BLaER1 treated with 17β-estradiol and CSF1 and Interleukin-3, amounts not matched to agents 10 nM and 100 nM (cell line): ENCODE measurements around the gene PNRC2.

Source experiments
- H3K27ac ChIP-seq, 11 experiments: shearing (Covaris generic); formaldehyde crosslinking; 2 replicates each; pipeline ENCODE4 v1.8.1; 2022
- H3K27me3 ChIP-seq, 11 experiments: shearing (Covaris generic); formaldehyde crosslinking; 2 replicates each; pipeline ENCODE4 v1.8.1; 2022
- H3K36me3 ChIP-seq, 11 experiments: shearing (Covaris generic); formaldehyde crosslinking; 2 replicates each; pipeline ENCODE4 v1.8.1; 2022
- H3K4me1 ChIP-seq, 10 experiments: shearing (Covaris generic); formaldehyde crosslinking; 2 replicates each; pipeline ENCODE4 v1.8.1; 2022
- H3K4me2 ChIP-seq, 11 experiments: shearing (Covaris generic); formaldehyde crosslinking; 2 replicates each; pipeline ENCODE4 v1.8.1; 2022
- H3K4me3 ChIP-seq, 10 experiments: shearing (Covaris generic); formaldehyde crosslinking; 2 replicates each; pipeline ENCODE4 v1.8.1; 2022
- H3K9ac ChIP-seq, 11 experiments: shearing (Covaris generic); formaldehyde crosslinking; 2 replicates each; pipeline ENCODE4 v1.8.1; 2022
- H3K9me3 ChIP-seq, 11 experiments: shearing (Covaris generic); formaldehyde crosslinking; replicated peaks in 1 of 11; 2 replicates each; pipeline ENCODE4 v1.8.1; 2022
- H4K20me1 ChIP-seq, 11 experiments: shearing (Covaris generic); formaldehyde crosslinking; 2 replicates each; pipeline ENCODE4 v1.8.1; 2022
- Cebpa-rat ChIP-seq, 11 experiments: shearing (Covaris generic); IDR thresholded peaks; 2 replicates each; pipeline ENCODE4 v1.8.1; 2022

Gene PNRC2

DNA sequence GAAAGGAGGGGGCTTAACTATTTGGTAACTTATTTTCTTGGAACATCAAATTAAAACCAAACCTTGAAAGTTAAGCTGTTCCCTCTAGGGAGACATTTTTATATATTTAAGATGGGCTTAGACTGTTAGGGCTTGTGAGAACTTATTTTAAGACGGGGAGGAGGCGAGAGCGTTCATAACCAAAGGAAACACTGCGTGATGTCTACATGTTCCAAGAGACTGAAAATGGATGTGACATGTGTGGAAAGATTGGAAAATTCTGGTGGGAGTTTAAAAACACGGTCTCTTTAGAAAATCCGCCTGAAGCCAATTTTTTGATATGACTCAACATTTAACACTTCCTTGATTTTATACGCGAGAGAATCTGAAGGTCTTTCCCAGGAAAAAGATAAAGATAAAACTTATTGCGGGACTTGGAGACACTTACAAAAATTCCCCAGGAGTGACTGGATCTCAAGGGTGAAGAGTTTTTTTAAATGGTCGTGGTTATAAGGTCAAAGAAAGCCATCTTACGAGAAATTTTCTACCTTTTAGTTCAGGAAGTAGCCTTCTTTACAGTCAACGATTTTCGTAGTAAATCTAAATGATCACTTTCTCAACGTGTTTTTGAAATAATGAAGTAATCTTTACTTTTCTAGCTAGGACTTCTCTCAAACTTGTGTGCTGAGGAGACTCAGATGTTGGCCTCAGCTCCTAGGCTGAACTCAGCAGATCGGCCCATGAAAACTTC lies 828 bp downstream of the PNRC2 start:
- Histone ChIP-seq H3K4me1 (peaks cover 49 to 66% (median 56%) of the 10 kb centered on the region in 10 experiments), H3K36me3 (peaks cover 30 to 45% (median 38%) of the 10 kb centered on the region in 11 experiments; a peak in 20 of 22 replicates), H3K27ac (peak overlapping the region; percentile 97 to 100 (median 99)), H3K4me3 (peak overlapping the region; percentile 69 to 93 (median 84)), H3K27me3 (no peaks in the 10 kb centered on the region), H4K20me1 (peaks cover 24 to 44% (median 41%) of the 10 kb centered on the region in 11 experiments; a peak in 21 of 22 replicates), H3K9ac (peak overlapping the region; percentile 97 to 100 (median 99)), H3K9me3 (no peaks in the 10 kb centered on the region), H3K4me2 (peak overlapping the region; percentile 68 to 90 (median 80); a peak in 21 of 22 replicates)
- no peak for TF ChIP-seq Cebpa-rat (IDR thresholded peaks at IDR 0.05)

DNA sequence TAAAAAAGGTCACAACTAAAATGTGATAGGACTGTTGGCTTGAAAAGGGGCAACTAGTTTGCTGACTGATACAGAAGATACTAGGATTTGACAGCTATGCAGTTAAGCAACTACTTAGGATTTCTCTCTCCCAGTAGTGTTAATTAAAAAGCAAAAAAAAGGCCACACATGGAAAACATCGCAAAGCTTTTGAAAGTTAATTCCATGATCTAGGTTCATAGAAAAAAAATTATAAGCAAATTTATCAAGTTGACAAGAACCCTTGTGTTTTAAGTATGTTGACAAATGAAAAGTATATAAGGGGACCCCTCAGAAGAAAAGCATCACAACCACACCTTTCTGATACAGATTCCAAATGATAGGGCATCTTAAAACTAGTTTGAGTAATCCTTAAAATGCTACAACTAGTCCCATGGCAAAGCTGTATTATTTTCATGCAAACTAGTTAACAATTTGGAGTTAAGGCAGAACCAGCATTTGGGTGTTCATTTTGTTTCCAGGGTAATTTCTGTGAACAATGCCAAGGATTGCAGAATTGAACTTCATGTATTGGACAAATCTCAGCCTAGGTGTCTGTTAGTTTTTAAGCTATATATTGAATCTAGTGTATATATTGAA lies 4.1 kb downstream of the PNRC2 start:
- Histone ChIP-seq H3K9ac (peak overlapping the region in 9 of 11 experiments; percentile 32 to 64 (median 45); a peak in 15 of 22 replicates), H3K4me2 (peak overlapping the region; percentile 6 to 80 (median 61); a peak in 20 of 22 replicates), H3K27ac (peak overlapping the region; percentile 27 to 99 (median 51); a peak in 20 of 22 replicates), H3K27me3 (no peaks in the 10 kb centered on the region), H3K9me3 (no peaks in the 10 kb centered on the region), H3K36me3 (peaks cover 57 to 77% (median 70%) of the 10 kb centered on the region in 11 experiments; a peak in 20 of 22 replicates), H3K4me1 (peaks cover 16 to 59% (median 27%) of the 10 kb centered on the region in 10 experiments; a peak in 19 of 20 replicates), H3K4me3 (peak overlapping the region in 7 of 10 experiments; percentile 13 to 78 (median 46); a peak in 8 of 20 replicates), H4K20me1 (peaks cover 34 to 76% (median 66%) of the 10 kb centered on the region in 11 experiments; a peak in 21 of 22 replicates)
- TF ChIP-seq Cebpa-rat (IDR thresholded peaks at IDR 0.05) = no peak

DNA sequence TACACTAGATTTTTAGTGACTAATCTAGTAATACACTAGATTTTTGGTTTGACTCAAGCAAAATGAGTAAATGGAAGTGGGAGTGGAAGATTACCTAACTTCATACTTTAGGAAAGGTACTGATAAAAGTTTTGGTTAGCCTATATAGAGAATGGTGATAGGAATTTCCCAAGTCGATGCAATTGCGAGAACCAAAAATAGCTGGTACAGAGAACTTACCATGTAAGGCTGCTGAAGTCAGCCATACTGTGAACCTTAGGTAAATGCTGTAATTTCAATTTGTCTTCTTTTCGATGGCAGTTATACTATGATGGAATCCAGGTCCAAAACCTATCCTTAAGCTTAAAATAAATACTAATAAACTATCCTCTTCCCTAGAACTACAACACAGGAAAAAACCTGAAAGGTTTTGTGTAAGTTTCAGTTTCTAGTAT lies 4.6 kb downstream of the PNRC2 start:
- Histone ChIP-seq H3K4me3 (0 out of 20 replicates have a peak overlapping the region, but pooled peaks of 2 of the 10 experiments have one; percentile 13 to 78), H4K20me1 (peaks cover 34 to 81% (median 66%) of the 10 kb centered on the region in 11 experiments; a peak in 21 of 22 replicates), H3K27ac (peak overlapping the region; percentile 27 to 99 (median 51); a peak in 20 of 22 replicates), H3K9ac (peak overlapping the region in 10 of 11 experiments; percentile 19 to 64 (median 46); a peak in 16 of 22 replicates), H3K4me1 (peaks cover 16 to 60% (median 27%) of the 10 kb centered on the region in 10 experiments; a peak in 19 of 20 replicates), H3K36me3 (peaks cover 60 to 82% (median 71%) of the 10 kb centered on the region in 11 experiments; a peak in 20 of 22 replicates), H3K4me2 (peak overlapping the region; percentile 6 to 80 (median 61); a peak in 20 of 22 replicates), H3K27me3 (no peaks in the 10 kb centered on the region), H3K9me3 (no peaks in the 10 kb centered on the region)
- no peak for TF ChIP-seq Cebpa-rat (IDR thresholded peaks at IDR 0.05)

DNA sequence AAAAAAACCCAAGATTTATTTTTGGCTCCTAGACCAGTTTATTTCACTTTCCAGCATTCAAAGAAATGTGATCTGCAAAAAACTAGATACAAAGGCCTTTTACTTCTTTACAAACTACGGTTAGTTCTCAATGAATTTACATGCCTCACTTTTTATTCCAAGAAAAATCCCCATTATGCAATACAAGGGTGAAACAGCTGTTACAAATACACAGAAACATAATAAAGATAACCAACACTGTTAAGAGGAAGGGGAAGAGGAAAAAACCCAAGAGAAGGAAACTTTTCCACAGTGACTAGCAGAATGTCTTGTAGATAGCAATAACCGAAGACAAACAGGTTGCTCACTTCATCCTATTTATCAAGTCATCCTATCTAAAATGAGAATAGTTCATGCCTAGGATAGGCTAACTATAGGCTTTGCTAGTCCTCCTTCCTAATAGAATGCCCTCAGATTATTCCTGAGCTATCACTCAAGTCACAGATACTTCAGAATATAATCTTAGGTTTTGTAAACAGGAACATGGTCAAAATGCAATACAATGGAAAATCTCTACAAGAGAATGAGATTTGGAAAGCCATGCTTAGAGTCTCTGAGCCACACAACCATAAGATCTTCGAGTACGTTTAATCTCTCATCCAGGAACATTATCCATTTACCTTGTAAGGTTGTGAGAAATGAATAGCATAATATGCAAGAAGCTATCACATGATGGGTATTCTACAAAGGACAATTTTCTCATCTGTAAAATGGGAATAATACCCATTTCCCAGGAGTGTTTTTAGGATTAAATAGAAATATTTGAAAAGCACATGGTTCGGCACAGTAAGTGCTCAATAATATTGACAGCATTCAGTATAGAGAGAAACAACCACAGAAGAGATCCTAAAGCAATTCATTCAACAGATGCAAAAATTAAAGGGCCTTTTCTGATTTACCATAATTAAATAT lies 5.4 kb downstream of the PNRC2 start:
- H3K36me3 ChIP-seq = peaks cover 66 to 90% (median 77%) of the 10 kb centered on the region in 11 experiments
- H3K4me2 ChIP-seq = peak overlapping the region; percentile 6 to 80 (median 61); a peak in 17 of 22 replicates

DNA sequence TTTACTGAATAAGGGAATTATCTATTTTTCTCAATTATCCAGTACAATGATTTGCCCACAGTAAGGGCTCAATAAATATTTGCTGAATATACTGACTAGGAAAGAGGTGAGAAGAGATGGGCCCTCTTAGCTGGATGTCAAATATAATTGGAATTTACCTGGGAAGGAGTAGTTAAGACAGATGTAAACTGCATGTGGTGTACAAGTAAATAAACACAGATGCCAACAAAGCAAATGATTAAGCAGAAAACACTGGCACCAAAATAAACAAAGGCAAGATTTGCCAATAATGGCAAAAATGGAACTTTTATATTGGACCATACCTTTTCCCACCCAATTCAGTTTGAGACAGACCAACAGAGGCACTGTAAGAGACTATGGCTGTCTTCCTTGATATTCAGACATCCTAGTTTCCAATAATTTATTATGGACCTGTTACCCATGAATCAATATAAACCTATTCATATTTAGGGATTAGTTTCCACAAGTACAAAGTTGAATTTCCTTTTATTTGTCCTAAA lies 7.4 kb downstream of the PNRC2 start:
- no peak overlapping the region for H3K4me3 ChIP-seq
- H3K27me3 ChIP-seq = no peaks in the 10 kb centered on the region
- H3K36me3 ChIP-seq = peaks cover 68 to 92% (median 81%) of the 10 kb centered on the region in 11 experiments
- peak overlapping the region in 1 of 11 experiments; percentile 24; a peak in 1 of 22 replicates for H3K4me2 ChIP-seq
- H3K9ac ChIP-seq = no peak overlapping the region
- H3K27ac ChIP-seq = no peak overlapping the region
- H3K9me3 ChIP-seq = no peaks in the 10 kb centered on the region
- no peak for TF ChIP-seq Cebpa-rat (IDR thresholded peaks at IDR 0.05)
- peaks cover 16 to 55% (median 24%) of the 10 kb centered on the region in 10 experiments; a peak in 19 of 20 replicates for H3K4me1 ChIP-seq
- peaks cover 35 to 92% (median 85%) of the 10 kb centered on the region in 11 experiments; a peak in 21 of 22 replicates for H4K20me1 ChIP-seq

More for the DNA sequence above, 5.4 kb downstream of the PNRC2 start:
- Histone ChIP-seq H3K27ac (peak overlapping the region; percentile 27 to 99 (median 51); a peak in 20 of 22 replicates), H3K27me3 (no peaks in the 10 kb centered on the region), H3K4me3 (no peak overlapping the region), H3K9ac (peak overlapping the region in 10 of 11 experiments; percentile 19 to 64 (median 46); a peak in 12 of 22 replicates), H3K9me3 (no peaks in the 10 kb centered on the region), H4K20me1 (peaks cover 40 to 89% (median 74%) of the 10 kb centered on the region in 11 experiments; a peak in 21 of 22 replicates), H3K4me1 (peaks cover 16 to 60% (median 27%) of the 10 kb centered on the region in 10 experiments; a peak in 19 of 20 replicates)
- 0 out of 22 replicates have a peak, but pooled peaks of 1 of the 11 experiments have one; percentile 15 for TF ChIP-seq Cebpa-rat (IDR thresholded peaks at IDR 0.05)

DNA sequence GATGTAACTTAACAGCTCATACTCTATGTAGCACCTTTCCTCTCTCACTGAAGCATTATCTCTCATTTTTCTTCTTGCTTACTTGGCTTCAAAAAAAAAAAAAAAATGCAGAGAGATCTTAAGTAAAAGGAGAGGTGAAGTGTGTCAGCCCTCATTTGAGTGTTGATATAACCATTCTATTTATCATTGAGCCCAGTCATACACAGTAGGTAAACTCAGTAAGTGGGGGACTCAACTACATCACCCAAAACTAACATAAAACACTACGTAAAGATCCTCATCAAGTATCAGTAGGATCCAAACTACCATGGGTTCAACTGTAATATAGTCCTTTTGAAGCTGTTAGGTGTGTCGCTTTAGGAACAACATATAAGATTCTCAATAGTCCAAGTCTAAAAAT lies 8.2 kb downstream of the PNRC2 start:
- H3K4me3 ChIP-seq = no peak overlapping the region
- peaks cover 16 to 54% (median 30%) of the 10 kb centered on the region in 10 experiments for H3K4me1 ChIP-seq
- no peak overlapping the region; a peak in 1 of 22 replicates for H3K9ac ChIP-seq
- peak overlapping the region in 2 of 11 experiments; percentile 14 to 24; a peak in 2 of 22 replicates for H3K4me2 ChIP-seq
- no peak for TF ChIP-seq Cebpa-rat (IDR thresholded peaks at IDR 0.05)
- peaks cover 39 to 100% (median 93%) of the 10 kb centered on the region in 11 experiments; a peak in 21 of 22 replicates for H4K20me1 ChIP-seq
- H3K27me3 ChIP-seq = no peaks in the 10 kb centered on the region
- peaks cover 76 to 99% (median 88%) of the 10 kb centered on the region in 11 experiments for H3K36me3 ChIP-seq
- no peaks in the 10 kb centered on the region for H3K9me3 ChIP-seq
- H3K27ac ChIP-seq = peak overlapping the region in 1 of 11 experiments; percentile 44; a peak in 1 of 22 replicates

DNA sequence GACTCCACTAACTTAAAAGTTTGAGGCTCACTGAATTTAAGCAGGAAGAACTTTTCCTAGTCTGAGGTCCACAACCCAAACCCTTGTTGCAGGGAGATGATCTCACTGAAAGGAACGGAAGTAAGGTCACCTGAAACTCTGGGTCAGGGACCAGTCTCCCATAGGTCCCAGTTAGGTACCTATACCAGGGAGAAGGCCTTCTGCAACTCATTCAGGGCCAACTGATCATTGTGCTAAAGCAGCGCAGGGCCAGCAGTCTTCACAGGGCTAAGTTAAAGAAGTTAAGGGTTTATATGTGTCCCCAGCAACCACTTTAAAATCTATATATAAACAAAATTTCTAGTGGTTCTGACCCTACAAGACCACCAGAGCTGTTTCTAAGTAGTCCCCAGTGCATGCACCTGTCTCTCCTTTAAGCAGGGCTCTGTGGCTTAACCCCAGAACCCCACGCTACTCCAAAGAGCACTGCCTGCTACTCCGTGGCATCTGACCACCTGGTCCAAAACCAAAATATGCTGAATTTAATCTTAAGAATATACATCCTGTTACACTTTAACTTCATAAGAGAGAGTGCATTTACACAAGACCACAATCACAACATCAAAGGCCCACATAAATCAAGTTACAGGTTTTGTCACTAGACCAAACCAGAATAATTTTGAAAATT lies 17.7 kb downstream of the PNRC2 start:
- H3K9me3 ChIP-seq = no peaks in the 10 kb centered on the region
- H4K20me1 ChIP-seq = peaks cover 48 to 77% (median 72%) of the 10 kb centered on the region in 11 experiments
- peak overlapping the region; percentile 94 to 100 (median 98); a peak in 20 of 22 replicates for H3K9ac ChIP-seq
- no peaks in the 10 kb centered on the region for H3K27me3 ChIP-seq
- peaks cover 49 to 77% (median 63%) of the 10 kb centered on the region in 10 experiments for H3K4me1 ChIP-seq
- peak overlapping the region in 9 of 10 experiments; percentile 76 to 94 (median 84); a peak in 17 of 20 replicates for H3K4me3 ChIP-seq
- peaks cover 35 to 67% (median 65%) of the 10 kb centered on the region in 11 experiments for H3K36me3 ChIP-seq
- H3K27ac ChIP-seq = peak overlapping the region in 9 of 11 experiments; percentile 5 to 100 (median 29); a peak in 9 of 22 replicates
- no peak for TF ChIP-seq Cebpa-rat (IDR thresholded peaks at IDR 0.05)
- H3K4me2 ChIP-seq = peak overlapping the region; percentile 80 to 95 (median 86)
